Pancreas (tissue), 10 donors: ENCODE results near the gene PGLYRP3. TPM values are rescaled to one million over a fixed set of nuclear protein-coding genes. Genes with fewer than 3 reads are reported as not detected.

ENCODE experiments used
- ATAC-seq, 4 donors: fragments of 200-7000 bp; cut with Tn5 transposase; one replicate each; pipeline versions ENCODE4 v1.8.0 to v1.9.1; 2020; ENCODE audit warnings: mild to moderate bottlenecking in 4 of 4, moderate library complexity in 4 of 4
- DNase-seq, 6 donors: peaks; one replicate each; pipeline ENCODE4 v3.0.0-alpha.2; 2020
- FAIRE-seq: peaks from 2 replicates; lab custom pipeline; 2012; peaks lifted over from hg19 to GRCh38; lab: Jason Lieb, UNC
- H3K27ac ChIP-seq, 4 donors: fragments of 200-600 bp; sonication (generic); 1 replicate in 3 of 4; 2 replicates in 1 of 4; pipeline versions ENCODE4 v1.5.0 to v1.8.0; 2020
- H3K27me3 ChIP-seq, 4 donors: fragments of 200-600 bp; one replicate each; pipeline ENCODE4 v1.8.0; 2021
- H3K36me3 ChIP-seq, 3 donors: fragments of 200-600 bp; sonication (generic) in 1 of 3; one replicate each; pipeline versions ENCODE4 v1.5.0 to v1.8.0; 2020 to 2021
- H3K4me1 ChIP-seq, 3 donors: fragments of 200-600 bp; one replicate each; pipeline ENCODE4 v1.8.0; 2021
- H3K4me3 ChIP-seq, 4 donors: fragments of 200-600 bp; sonication (generic) in 2 of 4; one replicate each; pipeline versions ENCODE4 v1.5.0 to v1.8.0; 2020 to 2021
- H3K9me3 ChIP-seq, 4 donors: fragments of 200-600 bp; one replicate each; pipeline ENCODE4 v1.8.0; 2021
- CTCF ChIP-seq, 4 donors: fragments of 200-600 bp; sonication (generic) in 3 of 4; IDR thresholded peaks; one replicate each; pipeline versions ENCODE4 v1.5.0 to v1.8.0; 2021; ENCODE audit warnings: antibody characterized with exemption in 4 of 4
- WGBS, 2 donors: extraction: QIAGEN DNeasy Blood & Tissue Kit; methylation state at CpG; one replicate each; pipeline ENCODE4 v1.1.7; 2013; 5-methylcytosine and 5-hydroxymethylcytosine counted together
- intact Hi-C, 3 donors: fragments of 100-400 bp; cut with DNase I; formaldehyde crosslinking; loops; one replicate each; pipeline versions ENCODE4 v1.11.1 to v1.14.2; 2022
- polyA plus RNA-seq, 2 donors: library from polyadenylated mRNA; stranded (reverse); fragments of 200-250 nt; gene quantifications; one replicate each; pipeline ENCODE4 v1.2.3, GENCODE V29; 2013
- total RNA-seq, 6 donors: library from RNA; stranded (reverse); fragmentation: NEBNext Ultra II Directional in 4 of 6; extraction: Animal tissue kit (Norgen Biotek cat#: 25700) in 4 of 6; gene quantifications; one replicate each; pipeline versions ENCODE4 v1.2.1 to v1.2.4, GENCODE V29; 2021 to 2023
- donor health status: healthy with polysubstance abuse.
- donor health status: DM: no; HTN: no; CAD: no; lungs with moderate emphysema.
- donor health status: DM: no; HTN: no; CAD: no.
- donor health status: control.
- donor health status: control.
- donor health status: Bipolar disorder and iron deficiency.
- donor health status: DM: yes; HTN: yes; CAD: no.
- donor health status: DM: no; HTN: no; CAD: no.
- donor health status: DM: no; HTN: no; CAD: no.
- donor health status: DM: yes; HTN: yes; CAD: no.

The PGLYRP3 gene
- total and polyA plus RNA-seq, 8 donors = not detected

DNA sequence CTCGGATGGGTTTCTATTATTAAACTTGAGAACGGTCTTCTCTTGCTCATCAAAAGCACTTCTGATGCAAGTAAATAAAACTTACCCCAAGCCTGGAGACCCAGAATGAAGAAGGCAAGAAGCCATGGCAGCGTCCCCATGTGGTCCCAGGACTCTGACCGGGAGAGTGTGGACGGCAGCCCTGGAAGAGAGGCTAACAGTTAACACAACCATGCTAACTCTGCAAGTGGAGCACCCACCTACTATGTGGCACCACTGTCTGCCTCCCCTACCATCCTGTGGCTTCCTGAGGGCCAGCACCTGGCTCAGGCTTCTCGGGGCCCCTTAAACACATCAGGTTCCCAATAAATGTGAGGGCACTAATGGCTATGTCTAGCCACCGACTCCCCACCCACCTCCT lies 2.2 kb downstream of the PGLYRP3 start:
- Histone ChIP-seq H3K27ac (no peak overlapping the region), H3K4me1 (no peaks in the 10 kb centered on the region), H3K27me3 (no peaks in the 10 kb centered on the region), H3K4me3 (no peak overlapping the region), H3K9me3 (no peaks in the 10 kb centered on the region), H3K36me3 (no peaks in the 10 kb centered on the region)
- ATAC-seq = no peak
- 69% methylated on average over 7 of the region's 7 CpGs for WGBS, 2 donors
- no peak for FAIRE-seq
- TF ChIP-seq CTCF (IDR thresholded peaks at IDR 0.05) = no peak
- no peak for DNase-seq
- intact Hi-C loops = no loop called here

DNA sequence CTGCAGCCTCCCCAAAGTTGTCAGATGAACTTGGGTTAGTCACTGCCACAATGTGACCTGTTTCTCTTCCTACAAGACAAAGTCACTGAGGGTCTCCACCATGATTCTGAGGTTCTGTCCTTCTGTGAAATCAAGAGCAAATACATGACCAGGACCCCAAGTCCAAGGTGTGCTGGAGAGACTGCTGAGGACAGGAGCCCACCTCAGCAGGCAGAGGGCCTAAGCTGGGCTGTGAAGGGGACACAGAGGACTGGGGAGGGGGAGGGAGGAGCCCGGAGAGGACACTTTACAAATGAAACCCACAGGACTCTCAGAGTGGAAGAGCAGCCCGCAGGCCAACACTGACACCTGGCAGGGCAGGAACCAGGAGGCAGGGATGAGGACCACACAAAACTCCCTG lies 3.3 kb downstream of the PGLYRP3 start:
- TF ChIP-seq CTCF (IDR thresholded peaks at IDR 0.05) = no peak
- 68 to 70% methylated on average over 2 of the region's 2 CpGs for WGBS, 2 donors

DNA sequence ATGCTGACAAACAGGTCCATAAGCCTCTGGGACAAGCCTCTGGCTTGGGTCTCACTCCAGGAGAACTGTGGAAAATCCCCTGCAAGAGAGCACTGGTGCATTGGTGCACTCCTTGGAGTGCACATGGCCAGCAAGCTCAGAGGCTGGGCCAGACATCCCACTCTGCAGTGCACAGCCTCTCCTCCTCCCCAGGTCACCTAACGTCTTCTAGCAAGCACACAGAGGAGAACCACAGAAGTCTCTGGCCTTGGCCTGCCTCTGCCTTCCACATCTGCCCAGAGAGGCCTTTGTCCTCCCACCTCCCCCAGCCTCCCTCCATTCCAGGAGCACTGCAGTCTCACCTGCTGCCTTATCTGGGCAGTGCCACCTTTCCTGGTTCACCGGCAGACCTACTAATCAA lies 4.2 kb downstream of the PGLYRP3 start:
- no peak for TF ChIP-seq CTCF (IDR thresholded peaks at IDR 0.05)
- Histone ChIP-seq H3K27me3 (no peaks in the 10 kb centered on the region), H3K9me3 (no peaks in the 10 kb centered on the region), H3K4me3 (no peak overlapping the region), H3K4me1 (no peaks in the 10 kb centered on the region), H3K36me3 (no peaks in the 10 kb centered on the region), H3K27ac (no peak overlapping the region)
- ATAC-seq (no peak), FAIRE-seq (no peak), DNase-seq (no peak)
- 59 to 65% methylated on average over 2 of the region's 2 CpGs for WGBS, 2 donors
- intact Hi-C loops = no loop called here

More for the DNA sequence above, 3.3 kb downstream of the PGLYRP3 start:
- intact Hi-C loops = no loop called here
- DNase-seq = no peak
- H3K9me3 ChIP-seq = no peaks in the 10 kb centered on the region
- H3K36me3 ChIP-seq = no peaks in the 10 kb centered on the region
- no peak for FAIRE-seq
- H3K4me1 ChIP-seq = no peaks in the 10 kb centered on the region
- H3K27ac ChIP-seq = no peak overlapping the region
- no peaks in the 10 kb centered on the region for H3K27me3 ChIP-seq
- ATAC-seq = no peak
- no peak overlapping the region for H3K4me3 ChIP-seq

- Histone ChIP-seq H3K27ac (no peak overlapping the region), H3K4me3 (no peak overlapping the region), H3K27me3 (no peaks in the 10 kb centered on the region), H3K9me3 (no peaks in the 10 kb centered on the region), H3K36me3 (no peaks in the 10 kb centered on the region), H3K4me1 (no peaks in the 10 kb centered on the region)
- TF ChIP-seq CTCF (IDR thresholded peaks at IDR 0.05) = no peak
- DNase-seq (no peak), ATAC-seq (no peak), FAIRE-seq (no peak)
- 65 to 74% methylated on average over 10 of the region's 10 CpGs for WGBS, 2 donors
- intact Hi-C loops = no loop called here
These were observed 5.5 kb downstream of the PGLYRP3 start for GRCh38 chr1:153307221-153307600.

GRCh38 chr1:153306303-153307220 lies 6.2 kb downstream of the PGLYRP3 start:
- no peak for TF ChIP-seq CTCF (IDR thresholded peaks at IDR 0.05)
- ATAC-seq (no peak), DNase-seq (no peak), FAIRE-seq (no peak)
- Histone ChIP-seq H3K4me3 (no peak overlapping the region), H3K27me3 (no peaks in the 10 kb centered on the region), H3K9me3 (no peaks in the 10 kb centered on the region), H3K36me3 (no peaks in the 10 kb centered on the region), H3K27ac (no peak overlapping the region), H3K4me1 (no peaks in the 10 kb centered on the region)
- WGBS, 2 donors = 68 to 79% methylated on average over 22 of the region's 22 CpGs
- intact Hi-C loops = no loop called here
